NCI-H1436 (cell line): ENCODE results near the gene TAF11.
"Not testable (repeated sequence)": the region's sequence is repeated elsewhere in the genome, so short reads cannot be mapped to it uniquely, and the experiment has no call there.

Source experiments
- DNase-seq: peaks from one replicate; lab custom pipeline; 2025; lab: John Stamatoyannopoulos, UW

The TAF11 gene

GRCh38 chr6:34887753-34888513 lies at the start of gene TAF11:
Gene TAF11, minus strand, starts transcription at chr6:34888042. Its CDS starts 85 bp downstream, at chr6:34887957.
- peak; percentile 89 for DNase-seq

GRCh38 chr6:34934516-34934915 lies 46.7 kb upstream of the TAF11 start:
- no peak for DNase-seq

DNA sequence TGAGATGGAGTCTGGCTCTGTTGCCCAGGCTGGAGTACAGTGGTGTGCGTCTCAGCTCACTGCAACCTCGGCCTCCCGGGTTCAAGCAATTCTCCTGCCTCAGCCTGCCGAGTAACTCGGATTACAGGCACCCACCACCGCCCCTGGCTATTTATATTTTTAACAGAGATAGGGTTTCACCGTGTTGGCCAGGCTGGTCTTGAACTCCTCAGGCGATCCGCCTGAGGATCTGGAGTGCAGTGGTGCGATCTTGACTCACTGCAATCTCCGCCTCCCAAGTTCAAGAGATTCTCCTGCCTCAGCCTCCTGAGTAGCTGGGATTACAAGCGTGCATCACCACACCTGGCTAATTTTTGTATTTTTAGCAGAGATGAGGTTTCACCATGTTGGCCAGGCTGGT lies 44.4 kb upstream of the TAF11 start:
- DNase-seq = not testable (repeated sequence)

DNA sequence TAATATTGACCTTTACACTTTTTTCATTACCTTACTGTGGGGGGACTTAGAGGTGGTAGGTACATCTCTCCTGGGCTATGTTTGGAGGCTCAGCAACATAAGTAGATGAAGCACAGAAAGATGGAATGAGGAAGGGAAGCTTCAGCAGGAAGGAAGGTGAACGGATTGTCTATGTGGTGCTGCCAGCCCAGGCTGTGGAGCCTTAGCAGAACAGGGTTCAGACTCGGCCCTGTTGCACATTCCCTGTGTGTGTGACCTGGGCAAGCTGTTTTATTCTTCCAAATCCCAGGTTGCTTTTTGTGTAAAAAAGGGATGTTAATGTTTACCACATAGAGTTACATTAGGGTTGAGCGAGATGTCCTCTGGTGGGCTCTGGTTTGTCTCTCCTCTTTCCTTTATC lies 42.4 kb upstream of the TAF11 start:
- no peak for DNase-seq

GRCh38 chr6:34929241-34929978 lies 41.6 kb upstream of the TAF11 start:
- no peak for DNase-seq

GRCh38 chr6:34928695-34929094 lies 40.9 kb upstream of the TAF11 start:
- DNase-seq = peak; percentile 37

DNA sequence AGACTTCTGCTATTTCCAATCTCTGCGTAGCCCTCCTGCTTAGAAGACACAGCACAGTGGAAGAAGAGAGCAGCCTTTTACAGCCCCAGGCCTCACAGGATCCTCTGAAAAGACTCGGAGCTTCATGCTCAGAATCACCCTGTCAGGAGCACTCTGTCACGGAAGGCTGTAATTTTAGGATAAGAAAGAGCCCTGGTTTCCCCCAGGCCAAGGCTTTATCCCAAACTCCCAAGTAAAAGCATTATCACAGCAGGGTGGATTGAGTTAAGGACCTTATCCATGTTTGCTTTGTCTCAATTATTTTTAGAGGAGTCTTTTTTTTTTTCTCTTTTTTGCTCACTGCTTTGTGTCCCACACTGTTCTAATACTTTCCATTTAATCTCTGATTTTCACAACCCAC lies 40.4 kb upstream of the TAF11 start:
- no peak for DNase-seq

- DNase-seq = no peak
These were observed 38.8 kb upstream of the TAF11 start for GRCh38 chr6:34926655-34927054.

GRCh38 chr6:34924831-34925625 lies 37.2 kb upstream of the TAF11 start:
- DNase-seq = no peak

- no peak for DNase-seq
These were observed 34.4 kb upstream of the TAF11 start for GRCh38 chr6:34922177-34922663.

DNA sequence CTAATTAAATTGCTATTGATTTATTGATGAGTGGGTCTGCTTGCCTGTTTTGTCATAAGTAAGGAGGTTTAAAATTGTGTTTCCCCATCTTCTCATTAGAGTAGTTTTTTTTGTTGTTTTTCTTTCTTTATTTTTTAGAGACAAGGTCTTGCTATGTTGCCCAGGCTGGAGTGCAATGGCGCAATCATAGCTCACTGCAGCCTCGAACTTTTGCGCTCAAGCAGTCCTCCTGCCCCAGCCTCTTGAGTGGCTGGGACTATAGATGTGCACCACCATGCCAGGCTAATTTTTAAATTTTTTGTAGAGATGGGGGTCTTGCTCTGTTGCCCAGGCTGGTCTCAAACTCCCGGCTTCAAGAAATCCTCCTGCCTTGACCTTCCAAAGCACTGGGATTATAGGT lies 32.3 kb upstream of the TAF11 start:
- DNase-seq = no peak

DNA sequence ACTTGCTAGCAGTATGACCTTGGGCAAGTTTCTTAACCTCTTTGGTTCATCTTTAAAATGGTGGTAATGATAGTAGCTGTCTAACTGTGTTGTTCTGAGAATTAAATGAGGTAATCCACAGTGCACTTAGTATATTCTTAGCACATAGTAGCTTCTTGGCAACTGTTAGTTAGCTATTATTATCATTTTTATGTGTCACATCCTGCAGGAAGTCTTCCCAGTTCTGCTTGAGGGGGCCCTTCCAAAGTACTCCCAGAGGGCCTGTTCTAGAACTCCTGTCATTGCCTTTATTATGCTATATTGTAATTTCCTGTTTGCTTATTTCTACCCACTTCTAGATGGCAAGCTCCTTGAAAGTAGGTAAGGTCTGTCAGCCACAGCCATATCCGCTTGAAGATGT lies 31.8 kb upstream of the TAF11 start:
- DNase-seq = no peak

- DNase-seq = no peak
These were observed 29.9 kb upstream of the TAF11 start for GRCh38 chr6:34917626-34918285.

DNA sequence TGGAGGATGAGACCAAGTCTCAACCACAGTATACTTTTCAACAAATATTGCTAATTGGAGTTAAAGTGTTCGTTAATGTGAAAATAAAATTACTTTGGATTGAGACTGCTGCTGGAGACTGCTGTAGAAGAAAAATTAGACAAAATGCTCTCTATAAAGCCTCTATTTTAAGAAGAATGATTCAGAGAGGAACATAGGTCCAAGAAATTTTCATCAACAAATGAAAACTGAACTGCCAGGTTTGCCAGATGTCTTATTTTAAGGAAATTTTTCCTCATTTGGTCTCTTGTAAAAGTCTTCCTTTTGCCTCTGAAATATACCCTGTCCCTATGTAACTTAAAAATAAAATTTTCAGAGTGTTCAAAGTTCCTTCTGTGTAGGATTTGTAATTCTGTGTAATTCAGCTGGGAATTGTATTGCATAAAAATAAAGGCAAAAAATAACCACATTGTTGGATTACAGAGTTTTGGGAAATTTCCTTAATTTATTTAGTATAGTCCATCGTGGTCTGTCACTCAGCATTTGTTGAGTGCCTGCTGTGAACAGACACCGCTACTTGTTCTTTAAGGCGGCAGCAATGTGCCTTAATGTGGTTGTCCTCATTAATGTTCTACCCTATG lies 28.6 kb upstream of the TAF11 start:
- DNase-seq = no peak

- DNase-seq = no peak
These were observed 26.5 kb upstream of the TAF11 start for GRCh38 chr6:34914358-34914757.

DNA sequence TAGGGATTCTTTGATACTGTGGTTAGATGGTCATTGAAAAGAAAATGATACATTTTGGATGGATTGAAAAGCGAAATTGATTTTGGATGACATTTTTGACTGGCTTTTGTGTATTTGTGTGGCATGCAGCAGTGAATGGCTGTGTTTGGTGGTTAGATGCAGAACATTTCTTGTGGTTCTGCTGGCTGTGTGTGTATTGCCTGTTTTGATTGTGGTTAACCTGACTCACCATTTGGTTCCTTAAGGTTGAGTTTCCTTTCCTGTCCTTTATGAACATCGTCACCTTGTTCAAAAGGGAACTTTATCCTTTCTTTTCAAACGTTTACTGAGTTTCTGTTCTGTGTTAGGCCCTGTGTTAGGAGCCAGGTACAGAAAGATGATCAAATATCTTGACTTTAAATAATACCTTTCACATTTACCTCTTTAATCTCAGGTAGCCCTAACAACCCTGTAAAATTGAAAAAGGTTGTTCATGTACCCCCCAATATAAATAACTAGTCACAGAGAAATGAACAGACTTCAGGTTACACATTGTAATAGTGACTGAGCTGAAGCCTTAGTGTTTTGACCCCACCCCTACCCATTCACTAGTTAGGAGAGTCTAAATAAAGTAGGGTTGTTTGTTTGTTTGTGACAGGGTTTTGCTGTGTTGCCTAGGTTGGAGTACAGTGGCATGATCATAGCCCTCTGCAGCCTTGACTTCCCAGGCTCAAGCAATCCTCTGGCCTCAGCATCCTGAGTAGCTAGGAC lies 25.0 kb upstream of the TAF11 start:
- no peak for DNase-seq

- DNase-seq = no peak
These were observed 24.0 kb upstream of the TAF11 start for GRCh38 chr6:34911822-34912221.

DNA sequence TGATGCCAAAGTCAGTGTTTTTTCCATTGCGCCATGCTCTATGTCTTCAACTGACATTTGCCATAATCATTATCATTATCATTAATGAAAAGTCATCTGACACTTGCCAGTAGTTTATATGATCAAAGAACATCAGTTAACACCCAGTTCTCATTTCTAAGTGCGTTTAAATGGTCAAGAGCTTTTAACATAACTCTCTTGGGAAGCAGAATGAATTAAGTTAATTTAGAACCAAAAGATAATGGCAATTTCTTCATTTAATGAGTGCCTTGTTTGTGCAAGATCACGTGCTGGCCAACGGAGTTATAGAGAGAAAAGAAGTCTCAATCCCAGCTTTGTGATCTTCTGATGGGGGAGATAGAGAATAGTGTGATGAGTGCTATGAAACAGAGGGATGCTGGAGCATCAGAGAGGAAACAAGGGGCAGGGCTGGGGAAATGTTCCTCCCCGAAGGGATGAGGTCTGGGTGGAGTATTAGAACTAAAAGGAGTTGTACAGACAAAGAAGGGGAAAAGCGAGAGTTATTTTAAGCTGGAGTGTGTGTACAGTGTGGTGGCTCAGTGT lies 21.6 kb upstream of the TAF11 start:
- peak; percentile 78 for DNase-seq

DNA sequence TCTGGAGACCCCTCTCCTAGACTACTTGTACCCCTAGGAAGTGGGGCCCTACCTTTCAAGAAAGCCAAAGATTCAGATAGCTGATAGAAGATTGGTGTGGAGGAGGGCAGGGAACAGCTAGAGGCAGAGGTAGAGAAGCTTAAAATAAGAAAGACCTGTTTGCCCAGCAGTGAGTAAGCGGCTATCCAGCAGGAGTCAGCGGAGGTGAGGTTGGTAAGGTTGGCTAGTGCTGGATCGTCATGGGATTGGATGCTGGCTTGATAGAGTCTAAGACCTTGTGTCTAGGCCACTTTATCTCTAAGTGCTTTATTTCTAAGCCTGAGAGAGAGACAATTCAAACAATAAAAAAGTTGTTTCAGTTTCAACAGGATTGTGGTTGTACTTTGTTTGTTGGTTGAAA lies 20.4 kb upstream of the TAF11 start:
- DNase-seq = no peak

GRCh38 chr6:34906826-34907225 lies 19.0 kb upstream of the TAF11 start:
- no peak for DNase-seq
